Stimulated activated CD4-positive, alpha-beta T cell treated with anti-CD3 and anti-CD28 coated beads, TNF-alpha, amount 100 ng/mL, for 24 hours (primary cell): ENCODE data around the gene AGAP1.
"Not testable (repeated sequence)": the region's sequence is repeated elsewhere in the genome, so short reads cannot be mapped to it uniquely, and the experiment has no call there.

Experiments
- DNase-seq, 3 experiments: peaks; one replicate each; pipeline ENCODE4 v3.0.0-alpha.2; 2020; ENCODE audit warnings: low read depth in 3 of 3

The AGAP1 gene

DNA sequence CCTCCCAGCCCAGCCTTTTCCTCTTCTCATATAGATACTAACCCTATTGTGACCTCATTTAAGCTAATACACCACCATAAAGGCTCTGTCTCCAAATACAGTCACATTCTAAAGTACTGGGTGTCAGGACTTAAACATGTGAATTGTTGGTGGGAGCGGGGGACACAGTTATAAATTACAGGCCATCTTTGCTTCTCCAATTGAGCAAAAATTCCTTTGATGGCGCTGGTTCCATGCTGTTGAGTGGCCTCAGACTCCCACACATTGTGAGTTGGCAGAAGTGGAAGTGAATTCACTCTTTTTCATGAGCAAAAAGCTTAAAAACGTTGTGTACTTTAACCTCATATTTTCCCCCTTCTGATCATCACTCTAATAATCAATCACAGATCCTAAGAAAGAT is 628.4 kb downstream of the AGAP1 start:
- no peak for DNase-seq

DNA sequence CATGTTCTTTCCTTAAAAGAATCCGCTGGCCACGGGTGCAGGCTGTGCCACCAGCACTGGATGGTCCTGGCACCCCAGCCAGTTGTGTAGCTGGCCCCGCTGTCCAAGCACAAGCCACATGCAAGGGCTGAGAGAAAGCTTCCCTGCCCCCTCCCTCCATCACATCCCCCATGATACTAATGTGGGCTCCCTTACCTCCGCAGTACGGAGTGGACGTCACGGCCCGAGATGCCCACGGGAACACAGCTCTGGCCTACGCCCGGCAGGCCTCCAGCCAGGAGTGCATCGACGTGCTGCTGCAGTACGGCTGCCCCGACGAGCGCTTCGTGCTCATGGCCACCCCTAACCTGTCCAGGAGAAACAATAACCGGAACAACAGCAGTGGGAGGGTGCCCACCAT is 629.9 kb downstream of the AGAP1 start:
- no peak for DNase-seq

GRCh38 chr2:236124182-236124893 is 630.5 kb downstream of the AGAP1 start:
- DNase-seq, result no peak

GRCh38 chr2:236125541-236125940 is 631.7 kb downstream of the AGAP1 start:
- no peak for DNase-seq

- DNase-seq, result no peak
Measured at GRCh38 chr2:236127010-236127409, 633.2 kb downstream of the AGAP1 start.

GRCh38 chr2:236128321-236128720 is 634.5 kb downstream of the AGAP1 start:
- DNase-seq, result no peak

GRCh38 chr2:236129935-236130334 is 636.1 kb downstream of the AGAP1 start:
- no peak for DNase-seq

DNA sequence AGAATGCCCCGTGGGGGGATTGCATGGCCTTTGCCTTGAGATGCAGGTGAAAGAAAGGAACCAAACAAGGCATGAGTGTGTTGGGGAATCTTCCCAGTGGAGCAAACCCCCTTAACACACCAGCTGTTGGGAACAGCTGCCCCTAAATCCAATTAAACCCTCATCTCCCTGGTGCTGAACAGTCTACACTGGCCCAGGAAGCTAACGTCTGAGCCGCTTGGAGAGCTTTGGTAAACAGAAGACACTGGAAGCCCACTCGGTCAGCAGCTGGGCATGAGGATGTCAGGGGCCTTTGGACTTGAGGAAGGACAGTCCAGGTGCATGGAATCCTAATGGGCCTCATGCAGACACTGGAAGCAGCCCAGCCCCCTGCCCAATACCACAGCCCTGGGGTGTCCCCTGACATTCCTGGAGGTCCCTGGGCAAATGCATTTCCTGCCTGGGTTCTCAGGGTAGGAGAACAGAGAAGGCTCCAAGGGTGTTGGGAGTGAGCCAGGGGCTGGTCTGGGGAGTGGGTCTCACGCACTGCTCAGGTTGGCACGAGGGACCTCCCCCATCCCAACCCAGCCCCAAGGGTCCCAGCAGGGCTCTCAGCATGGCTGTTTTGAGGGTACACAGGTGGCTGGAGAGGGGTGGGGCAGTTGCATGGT is 636.6 kb downstream of the AGAP1 start:
- no peak for DNase-seq

DNA sequence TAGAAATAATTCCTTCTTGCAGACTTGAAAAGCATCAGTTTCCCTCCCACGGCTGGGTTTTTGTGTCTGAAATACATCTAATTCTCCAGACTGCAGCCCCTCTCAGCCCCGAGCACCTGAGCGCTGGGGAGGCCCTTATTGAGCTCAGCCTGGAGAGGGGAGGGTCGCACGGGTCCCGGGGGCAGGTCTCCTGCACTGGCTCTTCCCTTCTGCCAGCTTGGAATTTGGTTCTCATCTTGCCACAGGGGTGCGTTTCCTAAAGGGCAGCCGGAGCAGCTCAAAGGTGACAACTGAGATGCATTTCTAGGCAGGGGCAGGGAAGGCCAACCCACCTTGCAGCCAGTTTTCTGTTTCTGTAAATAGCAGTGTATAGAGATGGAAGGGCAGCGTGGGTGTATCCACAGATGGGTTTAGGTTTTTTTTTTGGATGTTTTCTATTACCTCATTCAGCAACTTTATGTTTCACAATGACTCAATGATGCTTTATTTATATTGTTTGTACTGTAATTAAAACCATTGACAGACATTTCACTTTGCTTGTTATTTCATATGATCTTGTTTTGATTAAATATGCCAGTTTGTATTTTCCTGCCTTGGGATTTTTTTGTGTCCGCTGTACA is 637.3 kb downstream of the AGAP1 start:
- no peak for DNase-seq

- DNase-seq, result no peak
Measured at GRCh38 chr2:236133410-236134012, 639.7 kb downstream of the AGAP1 start.

DNA sequence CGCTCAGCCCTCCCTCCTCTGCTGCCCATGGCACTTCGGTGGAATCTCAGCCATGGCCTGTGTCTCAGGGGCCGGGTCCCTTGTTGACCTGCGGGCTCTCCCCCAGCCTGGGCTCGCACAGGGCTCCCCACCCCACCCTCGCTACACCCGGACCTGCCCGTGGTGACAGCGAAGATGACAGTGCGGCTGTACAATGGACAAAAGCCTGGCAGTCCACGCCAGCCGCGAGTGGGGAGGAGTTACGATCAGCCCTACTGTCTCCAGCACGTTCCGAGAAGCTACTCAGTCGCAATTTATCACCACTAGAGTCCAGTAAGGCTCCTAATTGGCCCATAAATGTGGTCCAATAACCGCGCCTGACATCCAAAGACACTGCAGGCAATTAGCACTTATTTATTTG is 642.7 kb downstream of the AGAP1 start:
- no peak for DNase-seq

- no peak for DNase-seq
Measured at GRCh38 chr2:236137066-236137465, 643.2 kb downstream of the AGAP1 start.

GRCh38 chr2:236141616-236142015 is 647.8 kb downstream of the AGAP1 start:
- not testable (repeated sequence) for DNase-seq

DNA sequence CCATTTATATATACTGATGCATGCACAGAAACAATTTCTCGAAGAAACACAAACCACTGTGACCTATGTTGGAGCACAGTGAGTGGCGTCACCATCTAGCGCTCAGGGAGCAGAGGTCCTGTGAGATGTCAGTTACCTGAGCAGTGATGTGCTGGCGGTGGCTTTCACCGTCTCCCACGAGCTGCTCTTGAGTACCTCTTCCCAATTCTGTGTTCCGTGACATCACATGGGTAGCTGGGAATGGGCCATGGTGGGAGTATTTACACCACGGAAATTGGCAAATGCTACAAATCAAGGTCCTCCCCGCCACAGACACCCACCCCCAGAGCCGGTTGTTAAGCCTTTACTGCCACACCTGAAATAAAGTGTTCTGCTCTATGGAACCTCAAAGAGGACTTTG is 650.0 kb downstream of the AGAP1 start:
- DNase-seq, result no peak

DNA sequence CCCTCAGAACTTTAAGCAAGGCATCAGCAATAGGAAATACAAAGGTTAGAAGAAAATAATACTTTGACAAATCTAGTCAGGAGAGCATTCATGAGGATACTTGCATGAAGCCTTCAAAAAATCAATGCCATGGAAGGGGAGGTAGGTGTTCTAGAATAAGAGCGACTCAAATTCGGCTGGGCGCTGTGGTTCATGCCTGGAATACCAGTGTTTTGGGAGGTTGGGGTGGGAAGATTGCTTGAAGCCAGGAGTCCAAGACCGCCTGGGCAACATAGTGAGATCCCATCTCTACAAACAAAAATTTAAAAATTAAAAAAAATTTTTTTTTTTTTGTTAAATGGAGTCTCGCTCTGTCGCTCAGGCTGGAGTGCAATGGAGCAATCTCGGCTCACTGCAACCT is 652.6 kb downstream of the AGAP1 start:
- no peak for DNase-seq

DNA sequence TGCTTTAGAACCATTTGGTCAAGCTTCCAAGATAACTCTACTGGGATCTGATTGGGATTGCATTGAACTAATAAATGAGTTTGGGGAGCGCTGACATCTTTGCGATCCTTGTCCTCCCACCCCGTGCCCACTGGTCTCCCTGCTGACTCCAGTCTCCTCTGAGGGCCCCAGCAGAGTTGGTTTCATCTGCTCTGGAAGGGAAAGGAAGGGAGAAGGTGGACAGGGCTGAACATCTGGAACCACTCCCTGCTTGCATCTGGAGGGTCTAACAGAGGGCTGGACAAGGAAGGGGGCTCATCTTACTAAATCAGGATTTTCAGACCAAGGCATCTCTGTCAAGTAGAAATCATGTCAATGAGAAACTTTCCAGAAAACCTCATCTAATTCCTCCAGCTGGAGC is 661.6 kb downstream of the AGAP1 start:
- no peak for DNase-seq

DNA sequence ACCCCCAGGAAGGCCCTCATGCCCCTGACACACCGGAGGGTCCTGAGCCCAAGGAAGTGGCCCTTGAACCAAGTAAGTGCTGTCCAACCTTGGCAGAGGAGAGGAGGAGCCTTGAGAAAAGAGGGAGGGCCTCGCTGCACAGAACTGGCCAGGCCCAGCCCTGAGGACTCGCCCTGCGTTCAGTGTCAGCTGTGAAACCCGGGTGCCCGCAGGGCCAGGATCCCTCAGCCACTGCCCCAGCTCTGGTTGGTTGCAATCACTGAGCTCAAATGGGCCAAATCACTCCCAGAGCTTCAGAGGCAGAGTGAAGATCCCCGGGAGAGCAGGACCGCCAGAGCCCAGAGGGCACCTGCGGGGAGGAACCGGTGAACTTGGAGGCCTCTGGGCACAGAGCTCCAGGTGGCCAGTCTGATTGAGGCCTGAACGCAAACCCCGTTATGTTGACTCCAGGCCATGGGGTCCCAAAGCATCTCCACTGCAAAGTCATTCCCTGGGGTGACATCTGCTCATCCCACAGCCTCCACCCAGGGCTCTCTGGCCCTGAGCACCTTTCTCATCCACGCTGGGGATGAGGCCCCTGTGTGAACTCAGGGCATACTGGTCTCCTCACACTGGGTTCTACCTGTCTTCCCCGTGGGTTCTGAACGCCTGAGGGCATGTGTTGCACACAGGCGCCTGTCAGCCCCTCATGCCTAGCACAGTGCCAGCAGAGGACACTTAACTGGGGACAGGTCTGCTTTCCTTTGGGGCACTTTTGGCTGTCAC is 662.4 kb downstream of the AGAP1 start:
- DNase-seq, result no peak

GRCh38 chr2:236156860-236157194 is 663.0 kb downstream of the AGAP1 start:
- no peak for DNase-seq

GRCh38 chr2:236157366-236157765 is 663.5 kb downstream of the AGAP1 start:
- DNase-seq, result no peak

DNA sequence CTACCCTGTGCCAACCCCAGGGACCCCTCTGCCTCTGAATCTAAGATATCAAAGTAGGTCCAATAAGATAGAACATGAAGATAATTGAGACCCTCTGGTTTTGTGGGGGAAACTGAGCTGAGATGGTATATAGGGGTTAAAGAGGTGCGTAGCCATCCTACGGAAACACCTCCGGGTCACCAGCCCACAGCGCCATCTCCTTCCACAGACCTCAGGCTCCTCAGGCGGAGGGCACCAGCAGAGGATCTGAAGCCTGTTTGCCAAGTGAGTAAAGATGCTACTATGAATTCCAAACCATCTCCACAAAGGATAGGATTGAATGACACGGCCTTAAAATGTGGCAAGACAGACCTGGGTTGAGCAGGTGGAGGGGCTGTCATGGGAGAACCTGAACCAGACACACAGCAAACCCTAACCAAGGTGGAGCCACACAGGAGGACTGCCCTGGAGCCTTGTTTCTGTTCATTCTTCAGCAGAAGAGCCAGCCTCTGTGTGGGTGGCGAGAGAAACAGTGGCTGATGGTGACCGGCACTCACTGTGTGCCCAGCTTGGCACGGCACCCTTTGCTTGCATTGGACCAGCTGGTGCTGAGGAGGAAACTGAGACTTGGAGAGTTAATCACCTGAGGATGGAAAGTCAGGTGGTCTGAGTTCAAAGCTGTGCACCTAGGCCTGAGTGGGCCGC is 664.1 kb downstream of the AGAP1 start:
- DNase-seq, result no peak

- no peak for DNase-seq
Measured at GRCh38 chr2:236158969-236159777, 665.3 kb downstream of the AGAP1 start.
